Activated CD4-positive, alpha-beta T cell treated with anti-CD3 and anti-CD28 coated beads, Interleukin-2, amount 10 ng/mL, durations not matched to agents 24 days and 14 days (primary cell): ENCODE measurements around the gene GPATCH1. TPM values are rescaled to one million over a fixed set of nuclear protein-coding genes. Genes with fewer than 3 reads are reported as not detected.
"Not testable (repeated sequence)": the region's sequence is repeated elsewhere in the genome, so short reads cannot be mapped to it uniquely, and the experiment has no call there.

Experiments
- DNase-seq: peaks from one replicate; pipeline ENCODE4 v3.0.0; 2022
- H3K27ac Mint-ChIP-seq: one replicate; pipeline ENCODE4 v1.8.0; 2022; ENCODE audit warnings: mild to moderate bottlenecking, mixed read lengths
- H3K27me3 Mint-ChIP-seq: one replicate; pipeline ENCODE4 v1.8.0; 2022; ENCODE audit warnings: mixed read lengths
- H3K36me3 Mint-ChIP-seq: one replicate; pipeline ENCODE4 v1.8.0; 2022; ENCODE audit warnings: low read depth, mild to moderate bottlenecking, mixed read lengths
- H3K4me1 Mint-ChIP-seq: one replicate; pipeline ENCODE4 v1.8.0; 2021; ENCODE audit warnings: mixed read lengths
- H3K4me3 Mint-ChIP-seq: one replicate; pipeline ENCODE4 v1.8.0; 2022; ENCODE audit warnings: mild to moderate bottlenecking, moderate library complexity, mixed read lengths
- H3K9me3 Mint-ChIP-seq: one replicate; pipeline ENCODE4 v1.8.0; 2021; ENCODE audit warnings: mixed read lengths
- intact Hi-C: fragments of 100-400 bp; cut with micrococcal nuclease; formaldehyde crosslinking; loops from one replicate; pipeline ENCODE4 v1.15.1; 2023
- total RNA-seq: library from RNA; stranded (reverse); gene quantifications from 2 replicates; pipeline ENCODE4 v1.2.3, GENCODE V29; 2022

The GPATCH1 gene
- total RNA-seq, 1 donor from 2014 or later, result 11.7 TPM

GRCh38 chr19:33146209-33146608 lies 65.2 kb downstream of the GPATCH1 start:
- no peak overlapping the region for H3K27ac Mint-ChIP-seq
- peaks cover 2% of the 10 kb centered on the region for H3K27me3 Mint-ChIP-seq
- H3K9me3 Mint-ChIP-seq, result no peaks in the 10 kb centered on the region
- intact Hi-C loops, result loop anchor here (10.0 kb wide), 1 partner anchor 89 kb away; no protein-coding TSS in a partner anchor
- H3K36me3 Mint-ChIP-seq, result no peaks in the 10 kb centered on the region
- H3K4me1 Mint-ChIP-seq, result peaks cover 4% of the 10 kb centered on the region
- no peak for DNase-seq
- no peak overlapping the region for H3K4me3 Mint-ChIP-seq

GRCh38 chr19:33147538-33147937 lies 66.6 kb downstream of the GPATCH1 start:
- Mint-ChIP-seq H3K27me3 (peaks cover 2% of the 10 kb centered on the region), H3K9me3 (no peaks in the 10 kb centered on the region), H3K4me3 (no peak overlapping the region), H3K27ac (no peak overlapping the region), H3K36me3 (no peaks in the 10 kb centered on the region), H3K4me1 (peaks cover 4% of the 10 kb centered on the region)
- intact Hi-C loops, result loop anchor here (10.0 kb wide), 1 partner anchor 87 kb away; no protein-coding TSS in a partner anchor
- DNase-seq, result no peak

GRCh38 chr19:33150852-33151518 lies 70.0 kb downstream of the GPATCH1 start:
- Mint-ChIP-seq H3K27ac (no peak overlapping the region), H3K36me3 (no peaks in the 10 kb centered on the region), H3K9me3 (no peaks in the 10 kb centered on the region), H3K4me1 (no peaks in the 10 kb centered on the region), H3K27me3 (peaks cover 2% of the 10 kb centered on the region), H3K4me3 (no peak overlapping the region)
- no peak for DNase-seq
- intact Hi-C loops, result no loop called here

DNA sequence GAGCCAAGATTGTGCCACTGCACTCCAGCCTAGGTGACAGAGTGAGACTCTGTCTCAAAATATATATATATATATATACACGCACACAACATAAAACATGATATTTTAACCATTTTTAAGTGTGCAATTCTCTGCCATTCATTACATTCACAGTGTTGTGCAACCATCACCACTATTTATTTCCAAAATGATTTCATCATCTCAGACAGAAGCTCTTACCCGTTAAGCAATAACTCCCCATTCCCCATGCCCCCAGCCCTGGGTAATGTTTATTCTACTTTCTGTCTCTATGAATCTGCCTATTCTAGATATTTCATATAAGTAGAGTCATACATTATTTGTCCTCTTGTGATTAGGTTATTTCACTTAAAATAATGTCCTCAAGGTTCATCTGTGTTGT lies 71.2 kb downstream of the GPATCH1 start:
- H3K4me3 Mint-ChIP-seq, result no peak overlapping the region
- peaks cover 2% of the 10 kb centered on the region for H3K27me3 Mint-ChIP-seq
- no peaks in the 10 kb centered on the region for H3K9me3 Mint-ChIP-seq
- H3K4me1 Mint-ChIP-seq, result no peaks in the 10 kb centered on the region
- intact Hi-C loops, result no loop called here
- no peak for DNase-seq
- no peak overlapping the region for H3K27ac Mint-ChIP-seq
- H3K36me3 Mint-ChIP-seq, result no peaks in the 10 kb centered on the region

DNA sequence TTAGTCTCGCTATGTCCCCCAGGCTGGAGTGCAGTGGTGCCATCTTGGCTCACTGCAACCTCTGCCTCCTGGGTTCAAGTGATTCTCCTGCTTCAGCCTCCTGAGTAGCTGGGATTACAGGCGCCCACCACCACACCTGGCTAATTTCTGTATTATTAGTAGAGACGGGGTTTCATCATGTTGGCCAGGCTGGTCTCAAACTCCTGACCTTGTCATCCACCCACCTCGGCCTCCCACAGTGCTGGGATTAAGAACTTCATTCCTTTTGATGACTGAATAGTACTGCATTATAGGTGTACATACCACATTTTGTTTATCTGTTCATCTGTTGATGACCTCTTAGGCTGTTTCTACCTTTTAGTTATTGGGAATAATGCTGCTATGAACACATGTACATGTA lies 71.6 kb downstream of the GPATCH1 start:
- H3K27me3 Mint-ChIP-seq, intact Hi-C loops, H3K4me3 Mint-ChIP-seq, H3K27ac Mint-ChIP-seq, H3K9me3 Mint-ChIP-seq, H3K36me3 Mint-ChIP-seq, DNase-seq, H3K4me1 Mint-ChIP-seq: not testable (repeated sequence)

DNA sequence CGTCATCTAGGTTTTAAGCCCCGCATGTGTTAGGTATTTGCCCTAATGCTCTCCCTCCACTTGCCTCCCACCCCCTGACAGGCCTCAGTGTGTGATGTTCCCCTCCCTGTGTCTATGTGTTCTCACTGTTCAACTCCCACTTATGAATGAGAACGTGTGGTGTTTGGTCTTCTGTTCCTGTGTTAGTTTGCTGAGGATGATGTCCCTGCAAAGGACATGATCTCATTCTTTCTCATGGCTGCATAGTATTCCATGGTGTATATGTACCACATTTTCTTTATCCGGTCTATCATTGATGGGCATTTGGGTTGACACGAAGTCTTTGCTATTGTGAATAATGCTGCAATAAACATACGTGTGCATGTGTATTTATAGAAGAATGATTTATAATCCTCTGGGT lies 73.3 kb downstream of the GPATCH1 start:
- H3K4me1 Mint-ChIP-seq, H3K36me3 Mint-ChIP-seq, H3K27me3 Mint-ChIP-seq, H3K4me3 Mint-ChIP-seq, H3K9me3 Mint-ChIP-seq, H3K27ac Mint-ChIP-seq, DNase-seq, intact Hi-C loops: not testable (repeated sequence)

GRCh38 chr19:33156334-33156733 lies 75.4 kb downstream of the GPATCH1 start:
- no peak overlapping the region for H3K4me3 Mint-ChIP-seq
- DNase-seq, result no peak
- intact Hi-C loops, result no loop called here
- peaks cover 26% of the 10 kb centered on the region for H3K4me1 Mint-ChIP-seq
- peaks cover 2% of the 10 kb centered on the region for H3K27me3 Mint-ChIP-seq
- no peak overlapping the region for H3K27ac Mint-ChIP-seq
- peaks cover 4% of the 10 kb centered on the region for H3K36me3 Mint-ChIP-seq
- no peaks in the 10 kb centered on the region for H3K9me3 Mint-ChIP-seq

- Mint-ChIP-seq H3K4me1 (peaks cover 31% of the 10 kb centered on the region), H3K9me3 (no peaks in the 10 kb centered on the region), H3K27me3 (peaks cover 2% of the 10 kb centered on the region), H3K27ac (no peak overlapping the region), H3K36me3 (peaks cover 4% of the 10 kb centered on the region), H3K4me3 (no peak overlapping the region)
- DNase-seq, result peak; percentile 61
- intact Hi-C loops, result no loop called here
Observed at GRCh38 chr19:33157906-33158305, 76.9 kb downstream of the GPATCH1 start.

- intact Hi-C loops, result no loop called here
- Mint-ChIP-seq H3K4me3 (no peak overlapping the region), H3K4me1 (peaks cover 31% of the 10 kb centered on the region), H3K36me3 (peaks cover 4% of the 10 kb centered on the region), H3K9me3 (no peaks in the 10 kb centered on the region), H3K27me3 (peaks cover 2% of the 10 kb centered on the region), H3K27ac (peak overlapping the region; percentile 37)
- no peak for DNase-seq
Observed at GRCh38 chr19:33158365-33158764, 77.4 kb downstream of the GPATCH1 start.

- Mint-ChIP-seq H3K27me3 (peaks cover 2% of the 10 kb centered on the region), H3K9me3 (no peaks in the 10 kb centered on the region), H3K36me3 (peaks cover 4% of the 10 kb centered on the region), H3K4me1 (peaks cover 31% of the 10 kb centered on the region), H3K27ac (no peak overlapping the region), H3K4me3 (no peak overlapping the region)
- intact Hi-C loops, result no loop called here
- DNase-seq, result no peak
Observed at GRCh38 chr19:33159149-33159548, 78.2 kb downstream of the GPATCH1 start.

DNA sequence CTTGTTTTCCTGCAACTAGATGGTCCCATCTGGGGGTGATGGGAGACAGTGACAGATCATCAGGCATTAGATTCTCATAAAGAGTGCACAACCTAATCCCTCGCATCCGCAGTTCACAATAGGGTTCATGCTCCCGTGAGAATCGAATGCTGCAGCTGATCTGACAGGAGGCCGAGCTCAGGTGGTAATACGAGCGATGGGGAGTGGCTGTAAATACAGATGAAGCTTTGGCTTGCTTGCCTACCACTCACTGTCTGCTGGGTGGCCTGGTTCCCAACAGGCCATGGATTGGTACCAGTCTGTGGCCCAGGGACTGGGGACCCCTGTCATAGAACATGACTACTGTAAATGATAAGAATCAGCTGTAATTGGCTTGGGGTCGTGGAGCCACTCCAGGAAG lies 78.9 kb downstream of the GPATCH1 start:
- H3K4me1 Mint-ChIP-seq, result peaks cover 32% of the 10 kb centered on the region

DNA sequence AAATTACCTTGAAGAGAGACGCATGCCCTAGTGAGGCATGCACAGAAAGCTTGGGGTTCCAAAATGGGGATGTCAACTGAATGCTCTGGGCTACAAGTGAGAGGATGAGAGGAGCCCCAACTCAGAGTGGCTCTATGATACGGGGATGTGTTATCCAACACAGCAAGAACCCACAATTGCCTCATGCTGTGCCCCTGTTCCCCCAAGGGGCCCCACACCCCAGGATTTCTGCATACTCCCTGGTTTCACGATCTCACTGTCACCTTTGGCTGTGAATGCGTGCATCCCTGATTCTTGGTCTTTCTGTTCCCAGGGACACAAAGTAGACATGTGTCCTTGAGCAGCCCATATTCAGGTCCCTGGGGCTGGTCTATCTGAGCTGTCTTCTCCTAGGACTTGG lies 80.2 kb downstream of the GPATCH1 start:
- Mint-ChIP-seq H3K36me3 (peaks cover 4% of the 10 kb centered on the region), H3K4me1 (peaks cover 32% of the 10 kb centered on the region), H3K27me3 (no peaks in the 10 kb centered on the region), H3K27ac (peak overlapping the region; percentile 95), H3K9me3 (no peaks in the 10 kb centered on the region), H3K4me3 (peak overlapping the region; percentile 68)
- no peak for DNase-seq
- intact Hi-C loops, result no loop called here

More for the DNA sequence above, 78.9 kb downstream of the GPATCH1 start:
- no peak overlapping the region for H3K4me3 Mint-ChIP-seq
- H3K36me3 Mint-ChIP-seq, result peaks cover 4% of the 10 kb centered on the region
- DNase-seq, result no peak
- no peaks in the 10 kb centered on the region for H3K27me3 Mint-ChIP-seq
- peak overlapping the region; percentile 95 for H3K27ac Mint-ChIP-seq
- no peaks in the 10 kb centered on the region for H3K9me3 Mint-ChIP-seq
- intact Hi-C loops, result loop anchor here (1.0 kb wide), 2 partner anchors 17 to 120 kb away; no protein-coding TSS in a partner anchor

DNA sequence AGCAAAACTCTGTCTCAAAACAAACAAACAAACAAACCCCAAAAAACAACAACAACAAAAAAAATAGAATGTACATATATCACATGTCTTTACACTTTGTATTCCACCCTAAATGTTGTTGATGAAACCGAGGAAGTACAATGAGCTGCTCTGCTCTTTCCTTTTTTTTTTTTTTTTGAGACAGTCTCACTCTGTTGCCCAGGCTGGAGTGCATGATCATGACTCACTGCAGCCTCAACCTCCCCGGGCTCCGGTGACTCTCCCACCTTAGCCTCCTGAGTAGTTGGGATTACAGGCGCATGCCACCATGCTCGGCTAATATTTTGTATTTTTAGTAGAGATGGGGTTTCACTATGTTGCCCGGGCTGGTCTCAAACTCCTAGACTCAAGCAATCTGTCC lies 82.5 kb downstream of the GPATCH1 start:
- intact Hi-C loops, result no loop called here
- Mint-ChIP-seq H3K27me3 (peaks cover under 1% of the 10 kb centered on the region), H3K4me1 (peaks cover 25% of the 10 kb centered on the region), H3K36me3 (peaks cover 6% of the 10 kb centered on the region), H3K27ac (no peak overlapping the region), H3K9me3 (peaks cover 4% of the 10 kb centered on the region), H3K4me3 (no peak overlapping the region)
- no peak for DNase-seq

GRCh38 chr19:33166037-33166436 lies 85.1 kb downstream of the GPATCH1 start:
- H3K9me3 Mint-ChIP-seq, result peaks cover 12% of the 10 kb centered on the region
- intact Hi-C loops, H3K27me3 Mint-ChIP-seq, H3K36me3 Mint-ChIP-seq, H3K27ac Mint-ChIP-seq, H3K4me3 Mint-ChIP-seq, DNase-seq, H3K4me1 Mint-ChIP-seq: not testable (repeated sequence)

DNA sequence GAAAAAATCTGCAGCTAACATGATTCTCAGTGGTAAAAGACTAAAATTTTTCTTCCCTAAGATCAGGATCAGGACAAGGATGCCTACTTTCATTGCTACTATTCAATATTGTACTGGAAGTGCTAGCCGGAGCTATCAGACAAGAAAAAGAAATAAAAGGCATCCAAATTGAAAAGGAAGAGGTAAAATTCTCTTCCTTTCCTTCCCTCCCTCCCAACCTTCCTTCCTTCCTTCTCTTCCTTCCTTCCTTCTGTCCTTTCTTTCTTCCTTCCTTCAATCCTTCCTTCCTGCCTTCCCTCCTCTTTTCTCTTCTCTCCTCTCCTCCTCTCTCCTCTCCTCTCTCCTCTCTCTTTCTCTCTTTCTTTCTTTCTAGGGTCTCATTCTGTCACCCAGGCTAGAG lies 86.5 kb downstream of the GPATCH1 start:
- Mint-ChIP-seq H3K36me3 (peaks cover 6% of the 10 kb centered on the region), H3K27me3 (peaks cover 3% of the 10 kb centered on the region)

More for the DNA sequence above, 86.5 kb downstream of the GPATCH1 start:
- DNase-seq, result no peak
- Mint-ChIP-seq H3K4me1 (peaks cover 3% of the 10 kb centered on the region), H3K27ac (no peak overlapping the region), H3K4me3 (no peak overlapping the region), H3K9me3 (peaks cover 12% of the 10 kb centered on the region)
- intact Hi-C loops, result no loop called here
